ENCODE results near the gene FAM171A1. TPM values are rescaled to one million over a fixed set of nuclear protein-coding genes. Genes with fewer than 3 reads are reported as not detected.

The FAM171A1 gene
- total and polyA plus RNA-seq, 2 of the 13 experiments (the other 11 are each of a cell fraction or from before 2014, with no cell fraction given): 21.5 to 34.7 TPM

DNA sequence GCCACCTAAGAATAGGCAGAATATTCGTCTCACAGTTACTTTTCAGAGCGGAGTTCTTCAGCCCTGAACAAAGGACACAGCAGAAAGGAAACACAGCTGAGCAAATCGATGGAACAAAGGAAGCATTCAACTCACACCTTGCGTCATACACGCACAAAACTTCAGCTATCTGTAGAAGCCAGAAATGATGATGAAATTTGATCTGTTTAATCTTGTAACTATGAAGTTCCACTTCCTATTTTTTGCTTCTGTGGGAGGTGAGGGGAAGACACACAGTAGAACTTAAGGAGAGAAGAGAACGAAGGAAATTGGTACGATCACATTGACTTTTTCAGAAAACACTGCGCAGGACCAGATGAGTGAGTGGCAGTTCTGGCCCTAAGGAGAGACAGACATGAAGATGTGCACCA, 26.2 kb downstream of the FAM171A1 start (continued):
- TF ChIP-seq ZBTB42 (CRISPR knock-in tag; IDR thresholded peaks at IDR 0.05) (no peak), NFIC (IDR thresholded peaks at IDR 0.05; ENCODE audit: low read length) (peak; percentile 60), ZNF232 (CRISPR knock-in tag; IDR thresholded peaks at IDR 0.05; ENCODE audit: borderline replicate concordance) (0 out of 2 replicates have a peak, but pooled peaks have one; percentile 37), ZNF720 (CRISPR knock-in tag; IDR thresholded peaks at IDR 0.05) (no peak), NFKBIZ (CRISPR knock-in tag; IDR thresholded peaks at IDR 0.05) (peak; percentile 64; the same call in 1 of the 2 replicates), ZNF101 (CRISPR knock-in tag; IDR thresholded peaks at IDR 0.05; ENCODE audit: borderline replicate concordance, low read depth) (0 out of 2 replicates have a peak, but pooled peaks have one; percentile 60), PITX1 (CRISPR knock-in tag; IDR thresholded peaks at IDR 0.05) (peak; percentile 63; the same call in 1 of the 2 replicates), FOXM1 (CRISPR knock-in tag; IDR thresholded peaks at IDR 0.05) (no peak), ZNF3 (CRISPR knock-in tag; IDR thresholded peaks at IDR 0.05) (peak; percentile 70; the same call in 1 of the 2 replicates), ZNF747 (CRISPR knock-in tag; IDR thresholded peaks at IDR 0.05; ENCODE audit: borderline replicate concordance) (no peak), ZNF446 (CRISPR knock-in tag; IDR thresholded peaks at IDR 0.05) (no peak), HNF4G (IDR thresholded peaks at IDR 0.05; ENCODE audit: borderline replicate concordance, low read depth, low read length) (peak; percentile 68; the same call in 1 of the 2 replicates), HNF4G (CRISPR knock-in tag; IDR thresholded peaks at IDR 0.05; ENCODE audit: borderline replicate concordance, low read depth) (0 out of 2 replicates have a peak, but pooled peaks have one; percentile 29), ISL2 (CRISPR knock-in tag; IDR thresholded peaks at IDR 0.05) (peak; percentile 93), SATB2 (CRISPR knock-in tag; IDR thresholded peaks at IDR 0.05) (no peak), NKX3-1 (CRISPR knock-in tag; IDR thresholded peaks at IDR 0.05) (no peak), PHB2 (IDR thresholded peaks at IDR 0.05; ENCODE audit: partially characterized antibody) (no peak)
- TF ChIP-seq, protein P1, sequence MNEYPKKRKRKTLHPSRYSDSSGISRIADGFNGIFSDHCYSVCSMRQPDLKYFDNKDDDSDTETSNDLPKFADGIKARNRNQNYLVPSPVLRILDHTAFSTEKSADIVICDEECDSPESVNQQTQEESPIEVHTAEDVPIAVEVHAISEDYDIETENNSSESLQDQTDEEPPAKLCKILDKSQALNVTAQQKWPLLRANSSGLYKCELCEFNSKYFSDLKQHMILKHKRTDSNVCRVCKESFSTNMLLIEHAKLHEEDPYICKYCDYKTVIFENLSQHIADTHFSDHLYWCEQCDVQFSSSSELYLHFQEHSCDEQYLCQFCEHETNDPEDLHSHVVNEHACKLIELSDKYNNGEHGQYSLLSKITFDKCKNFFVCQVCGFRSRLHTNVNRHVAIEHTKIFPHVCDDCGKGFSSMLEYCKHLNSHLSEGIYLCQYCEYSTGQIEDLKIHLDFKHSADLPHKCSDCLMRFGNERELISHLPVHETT (CRISPR knock-in tag; conservative IDR thresholded peaks at IDR 0.05): no peak
- TF ChIP-seq, protein P2, sequence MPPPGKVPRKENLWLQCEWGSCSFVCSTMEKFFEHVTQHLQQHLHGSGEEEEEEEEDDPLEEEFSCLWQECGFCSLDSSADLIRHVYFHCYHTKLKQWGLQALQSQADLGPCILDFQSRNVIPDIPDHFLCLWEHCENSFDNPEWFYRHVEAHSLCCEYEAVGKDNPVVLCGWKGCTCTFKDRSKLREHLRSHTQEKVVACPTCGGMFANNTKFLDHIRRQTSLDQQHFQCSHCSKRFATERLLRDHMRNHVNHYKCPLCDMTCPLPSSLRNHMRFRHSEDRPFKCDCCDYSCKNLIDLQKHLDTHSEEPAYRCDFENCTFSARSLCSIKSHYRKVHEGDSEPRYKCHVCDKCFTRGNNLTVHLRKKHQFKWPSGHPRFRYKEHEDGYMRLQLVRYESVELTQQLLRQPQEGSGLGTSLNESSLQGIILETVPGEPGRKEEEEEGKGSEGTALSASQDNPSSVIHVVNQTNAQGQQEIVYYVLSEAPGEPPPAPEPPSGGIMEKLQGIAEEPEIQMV (CRISPR knock-in tag; IDR thresholded peaks at IDR 0.05; ENCODE audit: low read depth): 0 out of 2 replicates have a peak, but pooled peaks have one; percentile 42
- TF ChIP-seq, protein P3, sequence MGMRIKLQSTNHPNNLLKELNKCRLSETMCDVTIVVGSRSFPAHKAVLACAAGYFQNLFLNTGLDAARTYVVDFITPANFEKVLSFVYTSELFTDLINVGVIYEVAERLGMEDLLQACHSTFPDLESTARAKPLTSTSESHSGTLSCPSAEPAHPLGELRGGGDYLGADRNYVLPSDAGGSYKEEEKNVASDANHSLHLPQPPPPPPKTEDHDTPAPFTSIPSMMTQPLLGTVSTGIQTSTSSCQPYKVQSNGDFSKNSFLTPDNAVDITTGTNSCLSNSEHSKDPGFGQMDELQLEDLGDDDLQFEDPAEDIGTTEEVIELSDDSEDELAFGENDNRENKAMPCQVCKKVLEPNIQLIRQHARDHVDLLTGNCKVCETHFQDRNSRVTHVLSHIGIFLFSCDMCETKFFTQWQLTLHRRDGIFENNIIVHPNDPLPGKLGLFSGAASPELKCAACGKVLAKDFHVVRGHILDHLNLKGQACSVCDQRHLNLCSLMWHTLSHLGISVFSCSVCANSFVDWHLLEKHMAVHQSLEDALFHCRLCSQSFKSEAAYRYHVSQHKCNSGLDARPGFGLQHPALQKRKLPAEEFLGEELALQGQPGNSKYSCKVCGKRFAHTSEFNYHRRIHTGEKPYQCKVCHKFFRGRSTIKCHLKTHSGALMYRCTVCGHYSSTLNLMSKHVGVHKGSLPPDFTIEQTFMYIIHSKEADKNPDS (CRISPR knock-in tag; IDR thresholded peaks at IDR 0.05): 0 out of 2 replicates have a peak, but pooled peaks have one; percentile 64
- TF ChIP-seq, protein P4, sequence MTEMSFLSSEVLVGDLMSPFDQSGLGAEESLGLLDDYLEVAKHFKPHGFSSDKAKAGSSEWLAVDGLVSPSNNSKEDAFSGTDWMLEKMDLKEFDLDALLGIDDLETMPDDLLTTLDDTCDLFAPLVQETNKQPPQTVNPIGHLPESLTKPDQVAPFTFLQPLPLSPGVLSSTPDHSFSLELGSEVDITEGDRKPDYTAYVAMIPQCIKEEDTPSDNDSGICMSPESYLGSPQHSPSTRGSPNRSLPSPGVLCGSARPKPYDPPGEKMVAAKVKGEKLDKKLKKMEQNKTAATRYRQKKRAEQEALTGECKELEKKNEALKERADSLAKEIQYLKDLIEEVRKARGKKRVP (CRISPR knock-in tag; IDR thresholded peaks at IDR 0.05): peak in 1 of 2 experiments; percentile 98; a peak in 3 of 4 replicates
- TF ChIP-seq, protein P5, sequence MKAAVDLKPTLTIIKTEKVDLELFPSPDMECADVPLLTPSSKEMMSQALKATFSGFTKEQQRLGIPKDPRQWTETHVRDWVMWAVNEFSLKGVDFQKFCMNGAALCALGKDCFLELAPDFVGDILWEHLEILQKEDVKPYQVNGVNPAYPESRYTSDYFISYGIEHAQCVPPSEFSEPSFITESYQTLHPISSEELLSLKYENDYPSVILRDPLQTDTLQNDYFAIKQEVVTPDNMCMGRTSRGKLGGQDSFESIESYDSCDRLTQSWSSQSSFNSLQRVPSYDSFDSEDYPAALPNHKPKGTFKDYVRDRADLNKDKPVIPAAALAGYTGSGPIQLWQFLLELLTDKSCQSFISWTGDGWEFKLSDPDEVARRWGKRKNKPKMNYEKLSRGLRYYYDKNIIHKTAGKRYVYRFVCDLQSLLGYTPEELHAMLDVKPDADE (CRISPR knock-in tag; IDR thresholded peaks at IDR 0.05): no peak
